Measurements from ENCODE around the gene MALRD1.

MALRD1 gene

GRCh38 chr10:19107406-19107805 lies 58.8 kb downstream of the MALRD1 start:
- DNase-seq (ENCODE audit: low read depth), result no peak

- DNase-seq (ENCODE audit: low read depth), result no peak
These were observed 63.1 kb downstream of the MALRD1 start for GRCh38 chr10:19111501-19112267.

- no peak for DNase-seq (ENCODE audit: low read depth)
These were observed 68.8 kb downstream of the MALRD1 start for GRCh38 chr10:19117438-19117837.

- DNase-seq (ENCODE audit: low read depth), result no peak
These were observed 70.6 kb downstream of the MALRD1 start for GRCh38 chr10:19119191-19119590.

- DNase-seq (ENCODE audit: low read depth), result no peak
These were observed 71.8 kb downstream of the MALRD1 start for GRCh38 chr10:19120381-19120908.

GRCh38 chr10:19133992-19134391 lies 85.4 kb downstream of the MALRD1 start:
- DNase-seq (ENCODE audit: low read depth), result no peak

- DNase-seq (ENCODE audit: low read depth), result no peak
These were observed 94.4 kb downstream of the MALRD1 start for GRCh38 chr10:19142967-19143366.

GRCh38 chr10:19144206-19144605 lies 95.6 kb downstream of the MALRD1 start:
- no peak for DNase-seq (ENCODE audit: low read depth)

- DNase-seq (ENCODE audit: low read depth), result no peak
These were observed 105.8 kb downstream of the MALRD1 start for GRCh38 chr10:19154375-19154774.

- DNase-seq (ENCODE audit: low read depth), result no peak
These were observed 109.8 kb downstream of the MALRD1 start for GRCh38 chr10:19158358-19158757.

GRCh38 chr10:19158870-19159269 lies 110.3 kb downstream of the MALRD1 start:
- DNase-seq (ENCODE audit: low read depth), result no peak

GRCh38 chr10:19164461-19164860 lies 115.9 kb downstream of the MALRD1 start:
- no peak for DNase-seq (ENCODE audit: low read depth)

- no peak for DNase-seq (ENCODE audit: low read depth)
These were observed 120.0 kb downstream of the MALRD1 start for GRCh38 chr10:19168584-19168983.

GRCh38 chr10:19169041-19169440 lies 120.4 kb downstream of the MALRD1 start:
- DNase-seq (ENCODE audit: low read depth), result no peak

GRCh38 chr10:19169684-19170083 lies 121.1 kb downstream of the MALRD1 start:
- DNase-seq (ENCODE audit: low read depth), result no peak

GRCh38 chr10:19178675-19179074 lies 130.1 kb downstream of the MALRD1 start:
- DNase-seq (ENCODE audit: low read depth), result no peak

GRCh38 chr10:19184891-19185290 lies 136.3 kb downstream of the MALRD1 start:
- no peak for DNase-seq (ENCODE audit: low read depth)

GRCh38 chr10:19194866-19195265 lies 146.3 kb downstream of the MALRD1 start:
- no peak for DNase-seq (ENCODE audit: low read depth)

GRCh38 chr10:19195698-19196097 lies 147.1 kb downstream of the MALRD1 start:
- DNase-seq (ENCODE audit: low read depth), result no peak

GRCh38 chr10:19200211-19200610 lies 151.6 kb downstream of the MALRD1 start:
- no peak for DNase-seq (ENCODE audit: low read depth)

- DNase-seq (ENCODE audit: low read depth), result no peak
These were observed 155.8 kb downstream of the MALRD1 start for GRCh38 chr10:19204246-19204917.

- DNase-seq (ENCODE audit: low read depth), result no peak
These were observed 160.7 kb downstream of the MALRD1 start for GRCh38 chr10:19209319-19209718.

GRCh38 chr10:19212590-19212989 lies 164.0 kb downstream of the MALRD1 start:
- no peak for DNase-seq (ENCODE audit: low read depth)
